Measurements from ENCODE around the gene GNAL.

DNA sequence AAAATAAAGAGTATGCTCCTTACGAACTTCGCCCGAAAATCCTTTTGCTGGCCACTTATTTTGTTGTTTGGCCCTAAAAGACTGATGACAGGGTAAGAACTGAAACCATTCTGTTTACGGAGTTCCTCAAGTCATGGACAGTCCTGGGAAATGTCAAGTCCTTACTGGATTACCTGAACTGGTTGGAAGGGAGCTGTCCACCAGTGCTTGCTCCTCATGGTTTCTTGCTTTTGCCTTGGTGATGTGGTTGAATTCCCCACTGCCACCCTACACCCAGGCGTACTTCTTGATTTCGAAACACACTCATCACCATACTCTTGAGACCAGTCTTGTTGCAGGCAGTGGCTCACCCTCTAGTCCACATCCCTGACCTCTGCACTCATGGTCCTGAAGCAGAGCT is 113.1 kb downstream of the GNAL start:
- no peak for TF ChIP-seq POLR2A (IDR thresholded peaks at IDR 0.05)
- TF ChIP-seq, protein P1, sequence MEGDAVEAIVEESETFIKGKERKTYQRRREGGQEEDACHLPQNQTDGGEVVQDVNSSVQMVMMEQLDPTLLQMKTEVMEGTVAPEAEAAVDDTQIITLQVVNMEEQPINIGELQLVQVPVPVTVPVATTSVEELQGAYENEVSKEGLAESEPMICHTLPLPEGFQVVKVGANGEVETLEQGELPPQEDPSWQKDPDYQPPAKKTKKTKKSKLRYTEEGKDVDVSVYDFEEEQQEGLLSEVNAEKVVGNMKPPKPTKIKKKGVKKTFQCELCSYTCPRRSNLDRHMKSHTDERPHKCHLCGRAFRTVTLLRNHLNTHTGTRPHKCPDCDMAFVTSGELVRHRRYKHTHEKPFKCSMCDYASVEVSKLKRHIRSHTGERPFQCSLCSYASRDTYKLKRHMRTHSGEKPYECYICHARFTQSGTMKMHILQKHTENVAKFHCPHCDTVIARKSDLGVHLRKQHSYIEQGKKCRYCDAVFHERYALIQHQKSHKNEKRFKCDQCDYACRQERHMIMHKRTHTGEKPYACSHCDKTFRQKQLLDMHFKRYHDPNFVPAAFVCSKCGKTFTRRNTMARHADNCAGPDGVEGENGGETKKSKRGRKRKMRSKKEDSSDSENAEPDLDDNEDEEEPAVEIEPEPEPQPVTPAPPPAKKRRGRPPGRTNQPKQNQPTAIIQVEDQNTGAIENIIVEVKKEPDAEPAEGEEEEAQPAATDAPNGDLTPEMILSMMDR (IDR thresholded peaks at IDR 0.05): no peak

Data from thyroid gland (tissue), 4 donors.